Activated effector memory CD4-positive, alpha-beta T cell treated with anti-CD3 and anti-CD28 coated beads, Interleukin-2, amount 50 U/mL, for 16 hours (primary cell): ENCODE data around the gene PPP2R3C.
"Not testable (repeated sequence)": the region's sequence is repeated elsewhere in the genome, so short reads cannot be mapped to it uniquely, and the experiment has no call there.

Source experiments
- DNase-seq: peaks from one replicate; pipeline ENCODE4 v3.0.0-alpha.2; 2020

The PPP2R3C gene

GRCh38 chr14:35050652-35051051 lies 71.1 kb downstream of the PPP2R3C start:
- no peak for DNase-seq

GRCh38 chr14:35047976-35048513 lies 73.7 kb downstream of the PPP2R3C start:
- no peak for DNase-seq

GRCh38 chr14:35046751-35047536 lies 74.8 kb downstream of the PPP2R3C start:
- no peak for DNase-seq

GRCh38 chr14:35046048-35046750 lies 75.6 kb downstream of the PPP2R3C start, which contains the start of gene FAM177A1:
FAM177A1 (plus strand) TSS chr14:35046272; CDS start chr14:35046464, 192 bp downstream.
- DNase-seq: peak; percentile 99

- no peak for DNase-seq
Measured at GRCh38 chr14:35045798-35046047, 76.1 kb downstream of the PPP2R3C start.

- DNase-seq: no peak
Measured at GRCh38 chr14:35044939-35045797, 76.6 kb downstream of the PPP2R3C start.

- no peak for DNase-seq
Measured at GRCh38 chr14:35043046-35043445, 78.7 kb downstream of the PPP2R3C start.

GRCh38 chr14:35042632-35043031 lies 79.2 kb downstream of the PPP2R3C start:
- no peak for DNase-seq

- DNase-seq: not testable (repeated sequence)
Measured at GRCh38 chr14:35038312-35038711, 83.5 kb downstream of the PPP2R3C start.
